ENCODE results near the gene ATG16L2.

Gene ATG16L2

DNA sequence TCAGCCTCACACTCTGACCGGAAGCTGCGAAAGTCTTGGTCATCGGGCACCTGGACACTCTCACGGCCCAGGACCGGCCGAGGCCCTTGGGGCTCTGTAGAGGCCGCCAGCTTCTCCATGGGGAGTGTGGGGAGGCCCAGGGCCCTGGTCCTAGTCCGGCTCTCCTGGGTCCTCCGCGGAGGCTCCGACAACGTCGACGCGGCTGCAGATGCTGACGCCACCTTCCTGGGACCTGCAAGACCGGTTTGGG is 33.2 kb upstream of the ATG16L2 start:
- H3K4me3 ChIP-seq (ENCODE audit: low read depth, low read length): peak overlapping the region; percentile 51
- TF ChIP-seq, protein P1, sequence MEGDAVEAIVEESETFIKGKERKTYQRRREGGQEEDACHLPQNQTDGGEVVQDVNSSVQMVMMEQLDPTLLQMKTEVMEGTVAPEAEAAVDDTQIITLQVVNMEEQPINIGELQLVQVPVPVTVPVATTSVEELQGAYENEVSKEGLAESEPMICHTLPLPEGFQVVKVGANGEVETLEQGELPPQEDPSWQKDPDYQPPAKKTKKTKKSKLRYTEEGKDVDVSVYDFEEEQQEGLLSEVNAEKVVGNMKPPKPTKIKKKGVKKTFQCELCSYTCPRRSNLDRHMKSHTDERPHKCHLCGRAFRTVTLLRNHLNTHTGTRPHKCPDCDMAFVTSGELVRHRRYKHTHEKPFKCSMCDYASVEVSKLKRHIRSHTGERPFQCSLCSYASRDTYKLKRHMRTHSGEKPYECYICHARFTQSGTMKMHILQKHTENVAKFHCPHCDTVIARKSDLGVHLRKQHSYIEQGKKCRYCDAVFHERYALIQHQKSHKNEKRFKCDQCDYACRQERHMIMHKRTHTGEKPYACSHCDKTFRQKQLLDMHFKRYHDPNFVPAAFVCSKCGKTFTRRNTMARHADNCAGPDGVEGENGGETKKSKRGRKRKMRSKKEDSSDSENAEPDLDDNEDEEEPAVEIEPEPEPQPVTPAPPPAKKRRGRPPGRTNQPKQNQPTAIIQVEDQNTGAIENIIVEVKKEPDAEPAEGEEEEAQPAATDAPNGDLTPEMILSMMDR (IDR thresholded peaks at IDR 0.05; ENCODE audit: low read depth, low read length): no peak

DNA sequence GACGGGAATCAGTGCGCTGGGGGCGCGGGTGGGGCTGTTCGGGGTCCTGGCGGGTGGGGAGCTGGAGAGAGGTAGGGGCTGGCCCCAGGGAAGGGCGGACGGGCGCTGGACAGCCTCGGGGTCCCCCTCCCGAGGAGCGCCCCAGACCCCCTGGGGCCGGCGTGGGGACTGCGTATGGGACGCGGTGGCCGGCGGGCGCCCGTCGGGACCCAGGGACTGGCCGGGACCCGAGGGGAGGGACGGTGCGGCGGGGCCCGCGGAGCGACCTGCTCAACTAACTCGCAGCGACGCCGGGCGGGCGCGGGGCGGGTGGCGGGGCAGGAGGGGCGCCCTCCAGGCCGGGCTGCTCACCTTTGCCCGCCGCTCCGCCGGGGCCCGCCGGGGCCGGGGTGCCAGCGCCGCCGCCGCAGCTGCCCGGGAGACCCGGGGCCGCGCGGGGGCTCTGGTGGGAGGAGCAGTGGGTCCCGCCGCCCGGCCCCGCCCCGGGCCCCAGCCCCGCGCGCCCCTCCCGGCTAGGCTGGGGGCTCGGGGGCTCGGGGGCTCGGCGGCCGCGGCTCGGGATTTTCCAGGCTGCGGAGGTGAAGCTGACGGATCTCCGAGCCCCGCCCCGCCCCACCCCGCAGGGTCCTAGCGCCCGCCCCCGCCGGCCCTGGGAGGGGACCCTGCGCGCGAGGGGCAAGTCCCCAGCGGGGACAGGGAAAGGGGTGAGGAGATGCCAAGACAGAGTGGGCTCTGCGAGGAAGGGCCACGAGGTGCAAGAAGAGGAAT is 32.7 kb upstream of the ATG16L2 start:
- TF ChIP-seq, protein P1 (IDR thresholded peaks at IDR 0.05; ENCODE audit: low read depth, low read length): no peak
- H3K4me3 ChIP-seq (ENCODE audit: low read depth, low read length): peak overlapping the region; percentile 51

DNA sequence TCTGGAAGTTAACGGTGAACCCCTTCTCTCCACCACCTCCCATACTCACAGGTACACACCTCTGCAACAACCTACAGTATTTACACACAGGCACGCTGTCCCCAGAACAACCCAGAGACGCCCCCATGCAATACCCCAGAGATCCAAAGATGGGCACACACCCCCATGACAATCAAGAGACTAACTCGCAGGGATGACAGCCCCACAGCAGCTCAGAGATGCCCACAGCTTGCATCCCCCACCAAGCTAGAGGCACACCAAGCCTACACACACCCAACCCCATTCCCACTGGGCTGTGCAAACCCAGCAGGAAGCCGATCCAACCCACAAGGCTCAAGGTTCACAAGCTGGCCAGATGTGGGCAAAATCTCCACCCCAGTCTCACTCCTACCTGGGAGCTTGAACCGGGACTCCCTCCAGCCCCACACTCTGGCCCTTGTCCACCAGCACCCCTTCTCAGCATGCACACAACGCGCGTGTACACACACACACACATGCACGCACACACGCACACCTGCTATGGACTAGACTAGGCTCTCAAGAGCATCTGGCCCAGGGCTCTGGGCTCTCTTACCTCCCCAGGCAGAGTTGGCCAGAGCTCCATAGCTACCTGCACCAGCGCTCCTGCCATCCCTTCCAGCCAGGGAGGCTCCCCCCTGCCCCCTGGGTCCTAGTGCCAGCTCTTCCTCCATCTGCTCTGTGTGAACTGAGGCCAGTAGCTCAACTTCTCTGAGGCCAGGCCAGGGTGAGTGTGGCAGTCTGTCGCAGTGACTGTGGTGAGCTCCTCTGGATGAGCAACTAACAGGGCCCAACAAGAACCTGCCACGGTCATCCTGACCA is 31.9 kb upstream of the ATG16L2 start:
- TF ChIP-seq, protein P1 (IDR thresholded peaks at IDR 0.05; ENCODE audit: low read depth, low read length): no peak
- peak overlapping the region; percentile 36 for H3K4me3 ChIP-seq (ENCODE audit: low read depth, low read length)

DNA sequence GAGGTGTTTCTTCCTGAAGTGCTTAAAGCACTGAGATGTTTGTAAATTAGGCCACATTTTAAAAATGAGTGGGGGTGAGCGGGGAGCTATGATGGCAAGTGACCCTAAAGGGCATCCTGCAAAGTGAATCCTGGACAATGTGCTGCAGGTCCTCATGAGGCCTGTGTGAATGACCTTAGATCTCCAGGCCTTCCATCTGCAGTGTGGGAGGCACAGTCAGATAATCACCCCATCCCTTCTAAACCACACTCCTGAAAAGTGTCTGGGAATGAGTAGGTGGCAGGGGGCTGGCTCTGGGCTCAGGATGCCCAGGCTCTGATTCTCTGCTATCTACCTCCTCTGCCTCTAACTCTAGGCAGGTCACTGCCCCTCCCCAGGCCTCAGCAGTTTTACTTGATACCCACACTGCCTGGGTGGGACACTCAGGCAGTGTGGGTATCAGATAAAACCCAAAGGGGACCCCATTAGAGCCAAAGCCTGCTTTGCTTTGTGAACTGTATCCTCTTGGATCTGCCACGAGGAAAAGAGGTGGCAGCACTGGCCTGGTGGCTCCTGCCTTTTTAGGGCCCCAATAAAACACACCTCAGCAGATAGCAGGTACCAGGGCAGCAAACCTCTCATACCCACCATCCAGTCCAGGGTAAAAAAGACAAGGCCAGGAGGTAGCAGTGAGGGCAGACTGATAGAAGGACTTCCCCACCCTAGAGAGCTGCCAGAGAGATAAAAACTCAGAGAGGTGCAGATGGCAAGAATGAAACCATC is 30.9 kb upstream of the ATG16L2 start:
- TF ChIP-seq, protein P1 (IDR thresholded peaks at IDR 0.05; ENCODE audit: low read depth, low read length): no peak
- H3K4me3 ChIP-seq (ENCODE audit: low read depth, low read length): no peak overlapping the region

DNA sequence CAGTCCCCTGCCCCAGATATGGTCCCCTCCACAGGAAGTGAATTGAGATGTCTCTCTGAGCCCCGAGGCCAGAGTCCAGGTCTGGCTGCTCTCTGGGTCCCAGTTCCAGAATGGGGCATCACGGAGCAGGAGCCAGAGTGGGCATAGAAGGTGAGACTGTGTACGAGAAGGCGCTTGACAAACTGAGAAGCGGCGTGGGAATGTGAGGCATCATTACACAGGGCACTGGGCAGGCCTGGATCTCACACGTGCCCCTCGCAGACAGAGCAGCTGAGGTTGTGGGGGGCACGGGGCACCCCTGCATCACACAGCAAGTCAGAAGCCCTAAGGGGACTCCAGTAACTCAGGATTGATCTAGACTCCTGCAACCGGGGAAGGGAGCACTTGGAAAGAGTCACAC is 29.5 kb upstream of the ATG16L2 start:
- TF ChIP-seq, protein P1 (IDR thresholded peaks at IDR 0.05; ENCODE audit: low read depth, low read length): no peak
- H3K4me3 ChIP-seq (ENCODE audit: low read depth, low read length): no peak overlapping the region

DNA sequence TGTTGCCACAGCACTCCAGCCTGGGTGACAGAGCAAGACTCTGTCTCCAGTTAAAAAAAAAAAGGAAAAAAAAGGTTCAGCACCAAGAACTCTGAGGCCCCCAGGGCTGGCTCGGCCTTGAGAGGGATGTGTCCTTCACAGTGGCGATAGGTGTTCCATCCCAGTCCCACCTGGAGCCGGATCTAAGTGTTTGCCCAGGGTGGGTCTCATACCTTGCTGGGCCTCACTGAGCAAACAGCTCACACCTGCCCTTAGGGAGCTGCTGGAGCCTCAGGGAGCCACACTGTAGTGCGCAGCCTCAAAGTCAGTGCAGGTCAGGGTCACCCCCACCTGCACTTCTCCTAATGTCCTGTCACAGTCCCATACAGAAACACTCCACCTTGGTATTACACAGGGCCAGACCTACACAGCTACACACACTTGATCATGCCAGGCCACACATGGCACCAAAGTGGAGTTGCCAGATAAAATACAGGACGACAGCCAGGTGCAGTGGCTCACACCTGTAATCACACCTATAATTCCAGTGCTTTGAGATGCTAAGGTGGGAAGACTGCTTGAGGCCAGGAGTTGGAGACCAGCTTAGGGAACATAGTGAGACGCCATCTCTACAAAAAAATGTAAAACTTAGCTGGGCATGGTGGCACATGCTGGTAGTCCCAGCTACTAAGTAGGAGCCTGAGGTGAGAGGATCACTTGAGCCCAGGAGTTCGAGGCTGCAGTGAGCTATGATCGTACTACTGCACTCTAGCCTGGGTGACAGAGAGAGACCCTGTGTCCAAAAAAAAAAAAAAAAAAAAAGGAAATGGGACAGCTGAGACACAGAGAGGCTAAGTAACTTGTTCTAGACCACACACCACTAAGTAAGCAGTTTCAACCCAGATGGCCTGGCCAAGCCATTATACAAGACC is 27.7 kb upstream of the ATG16L2 start:
- TF ChIP-seq, protein P1 (IDR thresholded peaks at IDR 0.05; ENCODE audit: low read depth, low read length): no peak
- H3K4me3 ChIP-seq (ENCODE audit: low read depth, low read length): no peak overlapping the region
